Natural killer cell (primary cell): ENCODE data around the gene HECTD4. TPM values are rescaled to one million over a fixed set of nuclear protein-coding genes. Genes with fewer than 3 reads are reported as not detected.

Source experiments
- ATAC-seq, 3 donors: fragments of 150-1000 bp in 2 of 3; fragments of 200-7000 bp in 1 of 3; cut with Tn5 transposase; 1 replicate in 1 of 3; 2 replicates in 2 of 3; pipeline ENCODE4 v1.10.0; 2021; ENCODE audit warnings: mild to moderate bottlenecking in 2 of 3, moderate library complexity in 2 of 3
- DNase-seq, 2 donors: peaks; one replicate each; pipeline versions ENCODE4 v3.0.0 to v3.0.0-alpha.2; 2013 to 2021; ENCODE audit warnings: mixed read lengths in 1 of 2
- H3K27ac ChIP-seq: one replicate; pipeline ENCODE4 v1.5.1; 2013; ENCODE audit warnings: mild to moderate bottlenecking, low read length
- H3K27me3 ChIP-seq: one replicate; pipeline ENCODE4 v1.6.1; 2013; ENCODE audit warnings: low read length; ENCODE audit not compliant: control insufficient read depth, insufficient read depth
- H3K36me3 ChIP-seq: one replicate; pipeline ENCODE4 v1.6.1; 2013; ENCODE audit warnings: low read length; ENCODE audit not compliant: control insufficient read depth, insufficient read depth
- H3K4me1 ChIP-seq: one replicate; pipeline ENCODE4 v1.6.1; 2013; ENCODE audit warnings: low read length; ENCODE audit not compliant: control insufficient read depth, insufficient read depth
- H3K4me3 ChIP-seq: one replicate; pipeline ENCODE4 v1.5.1; 2013; ENCODE audit warnings: low read length
- H3K9me3 ChIP-seq: one replicate; pipeline ENCODE4 v1.6.1; 2013; ENCODE audit warnings: low read length; ENCODE audit not compliant: control insufficient read depth, insufficient read depth
- H3K27ac Mint-ChIP-seq, 2 donors: one replicate each; pipeline ENCODE4 v1.8.0; 2022; ENCODE audit warnings: mild to moderate bottlenecking in 2 of 2, mixed read lengths in 2 of 2, moderate library complexity in 1 of 2
- H3K27me3 Mint-ChIP-seq, 2 donors: one replicate each; pipeline ENCODE4 v1.8.0; 2022; ENCODE audit warnings: low read depth in 2 of 2, mixed read lengths in 2 of 2
- H3K36me3 Mint-ChIP-seq: one replicate; pipeline ENCODE4 v1.8.0; 2022; ENCODE audit warnings: mixed read lengths
- H3K4me1 Mint-ChIP-seq, 2 donors: one replicate each; pipeline ENCODE4 v1.8.0; 2022; ENCODE audit warnings: mixed read lengths in 2 of 2
- H3K4me3 Mint-ChIP-seq: one replicate; pipeline ENCODE4 v1.8.0; 2022; ENCODE audit warnings: mild to moderate bottlenecking, moderate library complexity, mixed read lengths
- H3K9me3 Mint-ChIP-seq, 2 donors: one replicate each; pipeline ENCODE4 v1.8.0; 2022; ENCODE audit warnings: mixed read lengths in 2 of 2
- WGBS: methylation state at CpG from one replicate; pipeline ENCODE4 v1.1.7; 2013; ENCODE audit warnings: missing lambda C conversion rate; ENCODE audit not compliant: insufficient coverage; 5-methylcytosine and 5-hydroxymethylcytosine counted together
- intact Hi-C: fragments of 100-400 bp; cut with micrococcal nuclease; formaldehyde crosslinking; loops from one replicate; pipeline ENCODE4 v1.14.2; 2022
- total RNA-seq, 4 donors: library from RNA; stranded (reverse); fragments of 120-200 nt in 1 of 4; gene quantifications; one replicate each; pipeline versions ENCODE4 v1.2.3 to v1.2.4, GENCODE V29; 2013 to 2022
- TF ChIP-seq, protein P1 (sequence below): fragments of 200-600 bp; IDR thresholded peaks from one replicate; pipeline ENCODE4 v1.8.0; 2022; ENCODE audit warnings: antibody characterized with exemption

The HECTD4 gene
- total RNA-seq, 3 donors from 2014 or later (not counting 1 experiment from before 2014, with no cell fraction given): 66.9 to 82.6 (median 79.2) TPM

DNA sequence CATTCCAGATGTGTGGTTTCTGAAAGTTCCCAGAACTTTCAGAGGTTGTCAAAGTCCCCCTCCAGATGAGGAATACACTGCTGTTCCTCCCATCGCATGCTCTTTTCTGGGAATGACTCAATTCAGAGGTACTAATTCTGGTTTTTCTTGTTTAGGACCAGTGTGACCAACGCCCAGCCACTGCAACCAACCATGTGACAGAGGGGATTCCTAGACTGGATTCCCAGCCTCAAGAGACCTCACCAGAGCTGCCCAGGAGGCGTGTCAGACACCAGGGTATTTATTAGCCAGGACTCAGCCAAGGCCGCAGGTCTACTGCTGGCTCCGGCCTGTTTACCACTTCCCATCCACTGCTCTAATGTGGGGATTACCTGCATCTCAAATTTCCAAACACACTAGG is 232.6 kb downstream of the HECTD4 start:
- no peaks in the 10 kb centered on the region for H3K4me1 ChIP-seq
- Mint-ChIP-seq H3K27ac (no peak overlapping the region), H3K4me3 (no peak overlapping the region), H3K36me3 (peaks cover 15% of the 10 kb centered on the region), H3K9me3 (no peaks in the 10 kb centered on the region), H3K27me3 (no peaks in the 10 kb centered on the region), H3K4me1 (no peaks in the 10 kb centered on the region)
- peaks cover 76% of the 10 kb centered on the region for H3K36me3 ChIP-seq
- no peaks in the 10 kb centered on the region for H3K9me3 ChIP-seq
- TF ChIP-seq, protein P1, sequence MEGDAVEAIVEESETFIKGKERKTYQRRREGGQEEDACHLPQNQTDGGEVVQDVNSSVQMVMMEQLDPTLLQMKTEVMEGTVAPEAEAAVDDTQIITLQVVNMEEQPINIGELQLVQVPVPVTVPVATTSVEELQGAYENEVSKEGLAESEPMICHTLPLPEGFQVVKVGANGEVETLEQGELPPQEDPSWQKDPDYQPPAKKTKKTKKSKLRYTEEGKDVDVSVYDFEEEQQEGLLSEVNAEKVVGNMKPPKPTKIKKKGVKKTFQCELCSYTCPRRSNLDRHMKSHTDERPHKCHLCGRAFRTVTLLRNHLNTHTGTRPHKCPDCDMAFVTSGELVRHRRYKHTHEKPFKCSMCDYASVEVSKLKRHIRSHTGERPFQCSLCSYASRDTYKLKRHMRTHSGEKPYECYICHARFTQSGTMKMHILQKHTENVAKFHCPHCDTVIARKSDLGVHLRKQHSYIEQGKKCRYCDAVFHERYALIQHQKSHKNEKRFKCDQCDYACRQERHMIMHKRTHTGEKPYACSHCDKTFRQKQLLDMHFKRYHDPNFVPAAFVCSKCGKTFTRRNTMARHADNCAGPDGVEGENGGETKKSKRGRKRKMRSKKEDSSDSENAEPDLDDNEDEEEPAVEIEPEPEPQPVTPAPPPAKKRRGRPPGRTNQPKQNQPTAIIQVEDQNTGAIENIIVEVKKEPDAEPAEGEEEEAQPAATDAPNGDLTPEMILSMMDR: no peak
- no peak overlapping the region for H3K4me3 ChIP-seq
- intact Hi-C loops: no loop called here
- ATAC-seq: no peak
- no peak overlapping the region for H3K27ac ChIP-seq
- 90% methylated on average over 5 of the region's 5 CpGs for WGBS
- H3K27me3 ChIP-seq: no peaks in the 10 kb centered on the region
- DNase-seq: no peak

DNA sequence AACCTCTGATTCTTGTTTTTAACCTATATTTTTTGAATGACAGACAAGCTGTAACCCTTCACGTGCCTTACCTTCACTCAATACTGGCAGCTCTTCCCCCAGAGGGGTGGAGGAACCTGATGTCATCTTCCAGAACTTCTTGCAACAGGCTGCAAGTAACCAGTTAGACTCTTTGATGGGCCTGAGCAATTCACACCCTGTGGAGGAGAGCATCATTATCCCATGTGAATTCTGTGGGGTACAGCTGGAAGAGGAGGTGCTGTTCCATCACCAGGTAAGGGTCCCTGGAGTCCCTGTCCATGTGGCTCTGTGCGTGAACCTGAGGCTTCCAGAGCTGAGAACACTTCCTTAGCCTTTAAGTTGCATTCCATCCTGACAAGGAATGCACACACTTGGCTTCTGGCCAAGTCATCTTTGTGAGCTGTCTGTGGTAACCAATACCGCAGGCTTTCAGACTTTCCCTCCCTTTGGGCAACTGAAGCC is 234.2 kb downstream of the HECTD4 start:
- 95% methylated on average over 3 of the region's 3 CpGs for WGBS
- H3K27ac Mint-ChIP-seq: no peak overlapping the region
- H3K27ac ChIP-seq: no peak overlapping the region

DNA sequence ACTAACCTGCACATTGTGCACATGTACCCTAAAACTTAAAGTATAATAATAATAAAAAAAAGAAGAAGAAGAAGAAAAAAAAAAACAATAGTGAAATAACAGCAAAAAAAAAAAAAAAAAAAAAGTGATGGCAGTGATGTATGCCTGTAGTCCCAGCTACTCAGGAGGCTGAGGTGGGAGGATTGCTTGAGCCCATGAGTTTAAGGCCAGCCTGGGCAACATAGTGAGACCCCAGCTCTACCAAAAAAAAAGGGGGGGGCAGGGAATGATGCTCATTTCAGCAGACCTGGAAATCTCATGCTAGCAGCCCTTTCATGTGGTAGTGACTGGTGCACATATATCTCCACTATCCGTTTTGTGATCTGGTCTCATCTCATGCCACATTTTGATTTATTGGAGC is 236.1 kb downstream of the HECTD4 start:
- Mint-ChIP-seq H3K4me1 (no peaks in the 10 kb centered on the region), H3K36me3 (peaks cover 13% of the 10 kb centered on the region), H3K27ac (peak overlapping the region in 1 of 2 donors; percentile 59), H3K4me3 (no peak overlapping the region), H3K9me3 (no peaks in the 10 kb centered on the region), H3K27me3 (no peaks in the 10 kb centered on the region)
- H3K36me3 ChIP-seq: peaks cover 73% of the 10 kb centered on the region
- no peaks in the 10 kb centered on the region for H3K27me3 ChIP-seq
- no peak overlapping the region for H3K27ac ChIP-seq
- TF ChIP-seq, protein P1: no peak
- DNase-seq (no peak), ATAC-seq (no peak)
- no peaks in the 10 kb centered on the region for H3K4me1 ChIP-seq
- intact Hi-C loops: no loop called here
- H3K4me3 ChIP-seq: no peak overlapping the region
- no peaks in the 10 kb centered on the region for H3K9me3 ChIP-seq
- 89% methylated on average over 1 of the region's 1 CpG for WGBS

More for the DNA sequence above, 234.2 kb downstream of the HECTD4 start:
- Mint-ChIP-seq H3K9me3 (no peaks in the 10 kb centered on the region), H3K27me3 (no peaks in the 10 kb centered on the region), H3K36me3 (peaks cover 13% of the 10 kb centered on the region), H3K4me3 (no peak overlapping the region), H3K4me1 (no peaks in the 10 kb centered on the region)
- H3K4me3 ChIP-seq: no peak overlapping the region
- H3K4me1 ChIP-seq: no peaks in the 10 kb centered on the region
- intact Hi-C loops: no loop called here
- no peak for ATAC-seq
- no peak for DNase-seq
- H3K36me3 ChIP-seq: peaks cover 77% of the 10 kb centered on the region
- H3K27me3 ChIP-seq: no peaks in the 10 kb centered on the region
- H3K9me3 ChIP-seq: no peaks in the 10 kb centered on the region
- TF ChIP-seq, protein P1: no peak

DNA sequence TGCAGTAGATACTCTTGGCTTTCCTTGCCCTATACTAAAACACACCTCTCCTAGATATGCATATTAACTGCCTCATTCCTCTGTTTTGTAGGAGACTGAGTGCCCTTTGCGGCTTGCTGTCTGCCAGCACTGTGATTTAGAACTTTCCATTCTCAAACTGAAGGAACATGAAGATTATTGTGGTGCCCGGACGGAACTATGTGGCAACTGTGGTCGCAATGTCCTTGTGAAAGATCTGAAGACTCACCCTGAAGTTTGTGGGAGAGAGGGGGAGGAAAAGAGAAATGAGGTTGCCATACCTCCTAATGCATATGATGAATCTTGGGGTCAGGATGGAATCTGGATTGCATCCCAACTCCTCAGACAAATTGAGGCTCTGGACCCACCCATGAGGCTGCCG is 241.5 kb downstream of the HECTD4 start:
- Mint-ChIP-seq H3K9me3 (no peaks in the 10 kb centered on the region), H3K4me3 (no peak overlapping the region), H3K36me3 (peaks cover 22% of the 10 kb centered on the region), H3K27me3 (no peaks in the 10 kb centered on the region), H3K27ac (peak overlapping the region; percentile 14 to 41), H3K4me1 (no peaks in the 10 kb centered on the region)
- no peak for ATAC-seq
- Histone ChIP-seq H3K36me3 (peaks cover 77% of the 10 kb centered on the region), H3K4me3 (no peak overlapping the region), H3K27ac (no peak overlapping the region), H3K27me3 (no peaks in the 10 kb centered on the region), H3K4me1 (no peaks in the 10 kb centered on the region), H3K9me3 (no peaks in the 10 kb centered on the region)
- WGBS: 96% methylated on average over 5 of the region's 5 CpGs
- intact Hi-C loops: no loop called here
- no peak for DNase-seq
- TF ChIP-seq, protein P1: no peak
